GM18511 (cell line): Measurements from ENCODE around the gene C12orf50.
"Not testable (repeated sequence)": the region's sequence is repeated elsewhere in the genome, so short reads cannot be mapped to it uniquely, and the experiment has no call there.

Experiments
- ATAC-seq: cut with Tn5 transposase; IDR thresholded peaks from one replicate; pipeline ENCODE4 v1.9.1; 2021; ENCODE audit warnings: mild to moderate bottlenecking, moderate library complexity; ENCODE audit not compliant: unreplicated experiment

C12orf50 gene

GRCh38 chr12:87991483-87991882 is 37.7 kb downstream of the C12orf50 start:
- ATAC-seq, result no peak

- no peak for ATAC-seq
Measured at GRCh38 chr12:87988534-87988933, 40.7 kb downstream of the C12orf50 start.

DNA sequence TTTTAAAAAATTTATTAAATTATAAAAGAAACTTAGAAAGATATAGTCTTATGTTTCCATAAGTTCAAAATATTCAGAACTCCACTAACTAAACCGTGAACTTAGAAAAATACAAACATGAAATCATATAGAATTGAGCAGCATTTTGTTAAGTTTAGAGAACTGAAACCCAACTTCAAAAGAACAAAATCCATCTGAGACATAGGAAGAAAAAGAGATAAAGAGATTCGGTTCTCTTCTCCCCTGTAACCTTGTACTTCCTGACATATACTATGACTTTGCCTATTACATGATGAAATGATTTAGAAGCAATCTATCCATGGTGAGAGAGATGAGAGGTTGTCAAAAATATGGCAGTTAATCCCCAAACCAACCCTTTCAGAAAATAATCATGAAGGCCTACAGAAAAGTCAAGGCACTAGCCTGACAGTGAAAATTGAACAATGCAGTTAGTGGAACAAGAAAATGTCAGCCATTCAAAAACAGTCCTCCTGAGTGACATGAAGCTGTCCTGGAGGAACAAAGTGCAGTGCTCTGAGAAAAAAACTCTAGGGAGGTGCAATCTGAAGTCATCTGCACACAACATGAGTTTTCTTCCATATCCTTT is 44.0 kb downstream of the C12orf50 start:
- ATAC-seq, result no peak

DNA sequence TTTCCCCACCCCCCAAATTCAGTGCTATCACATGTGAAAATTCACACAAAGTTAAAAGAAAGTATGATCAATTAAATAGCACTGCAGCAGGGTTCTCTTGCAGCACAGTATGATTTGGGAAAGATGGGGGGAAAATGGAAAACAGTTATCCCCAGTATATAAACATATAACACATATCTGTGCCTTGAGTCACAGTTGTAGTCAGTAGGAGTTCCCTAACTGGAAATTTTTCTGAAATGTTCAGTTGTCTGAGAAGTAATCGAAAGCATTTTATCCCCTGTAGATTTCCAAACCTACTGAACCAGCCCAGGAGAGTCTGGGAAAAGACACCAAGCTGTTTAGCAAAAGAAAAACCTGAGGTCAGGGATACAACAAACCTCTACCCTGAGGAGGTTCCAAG is 47.0 kb downstream of the C12orf50 start:
- no peak for ATAC-seq

GRCh38 chr12:87981495-87981894 is 47.7 kb downstream of the C12orf50 start:
- ATAC-seq, result no peak

DNA sequence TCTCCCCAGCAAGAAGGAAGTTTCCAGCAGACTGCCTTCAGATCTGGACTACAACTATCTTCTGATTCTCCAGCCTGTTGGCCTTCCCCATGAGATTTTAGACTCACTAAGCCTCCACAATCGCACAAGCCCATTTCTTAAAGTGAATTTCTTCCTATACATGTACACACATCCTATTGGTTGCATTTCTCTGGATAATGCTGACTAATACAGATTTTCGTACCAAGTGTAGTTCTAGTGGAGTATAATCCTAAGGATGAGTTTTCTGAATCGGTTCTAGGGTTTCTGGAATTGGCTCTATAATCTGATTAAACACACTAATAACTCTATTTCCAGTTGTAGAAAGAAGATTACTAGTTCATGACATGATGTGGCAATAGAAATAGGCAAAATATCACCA is 53.3 kb downstream of the C12orf50 start:
- ATAC-seq, result no peak

DNA sequence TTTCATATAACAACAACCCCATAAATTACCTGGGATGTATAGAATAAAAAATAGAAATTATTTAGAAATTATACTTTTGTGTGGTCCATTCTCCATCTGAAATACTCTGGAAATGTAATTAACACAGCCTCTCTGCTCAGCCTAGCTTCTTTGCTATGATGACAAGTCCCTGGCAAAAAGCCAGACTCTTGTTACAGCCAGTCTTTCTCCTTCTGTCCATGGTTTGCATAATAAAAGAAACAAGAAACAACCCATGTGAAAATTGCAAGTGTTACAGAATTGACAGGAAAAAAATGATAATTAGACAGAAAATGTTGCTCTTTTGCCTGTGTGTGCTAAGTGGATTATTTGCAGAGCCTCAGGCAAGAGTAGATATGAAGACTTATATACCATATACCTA is 61.3 kb downstream of the C12orf50 start:
- no peak for ATAC-seq

DNA sequence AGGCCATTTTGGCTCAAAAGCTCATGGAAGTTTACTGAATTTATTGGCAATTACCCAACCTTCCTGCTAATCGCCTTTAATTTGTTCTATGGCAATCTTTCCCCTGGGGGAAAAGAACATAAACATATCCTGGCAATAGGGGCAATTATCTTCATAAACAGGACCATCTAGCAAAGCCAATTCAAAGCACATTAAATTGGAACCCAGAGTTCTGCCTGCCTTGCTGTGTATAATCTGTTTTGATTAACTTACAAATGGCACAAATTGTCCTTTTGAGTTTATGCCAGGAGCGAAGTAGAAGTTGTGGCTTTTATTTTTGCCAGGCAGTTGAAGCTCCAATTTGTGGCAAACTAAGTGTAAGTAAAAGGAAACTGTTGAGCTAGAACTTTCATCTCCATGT is 68.6 kb downstream of the C12orf50 start:
- no peak for ATAC-seq

DNA sequence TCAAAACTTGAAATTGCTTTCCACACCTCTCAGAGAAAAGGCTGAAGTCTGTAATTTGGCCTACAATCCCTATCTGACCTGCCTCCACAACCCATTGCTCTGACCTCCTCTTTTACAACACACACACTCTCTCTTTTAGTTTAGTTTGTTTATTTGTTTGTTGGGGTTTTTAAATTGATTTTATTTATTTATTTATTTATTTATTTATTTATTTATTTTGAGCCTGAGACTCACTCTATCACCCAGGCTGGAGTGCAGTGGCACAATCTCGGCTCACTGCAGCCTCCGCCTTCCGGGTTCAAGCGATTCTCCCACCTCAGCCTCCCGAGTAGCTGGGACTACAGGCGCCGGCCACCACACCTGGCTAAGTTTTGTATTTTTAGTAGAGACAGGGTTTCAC is 75.2 kb downstream of the C12orf50 start:
- not testable (repeated sequence) for ATAC-seq

DNA sequence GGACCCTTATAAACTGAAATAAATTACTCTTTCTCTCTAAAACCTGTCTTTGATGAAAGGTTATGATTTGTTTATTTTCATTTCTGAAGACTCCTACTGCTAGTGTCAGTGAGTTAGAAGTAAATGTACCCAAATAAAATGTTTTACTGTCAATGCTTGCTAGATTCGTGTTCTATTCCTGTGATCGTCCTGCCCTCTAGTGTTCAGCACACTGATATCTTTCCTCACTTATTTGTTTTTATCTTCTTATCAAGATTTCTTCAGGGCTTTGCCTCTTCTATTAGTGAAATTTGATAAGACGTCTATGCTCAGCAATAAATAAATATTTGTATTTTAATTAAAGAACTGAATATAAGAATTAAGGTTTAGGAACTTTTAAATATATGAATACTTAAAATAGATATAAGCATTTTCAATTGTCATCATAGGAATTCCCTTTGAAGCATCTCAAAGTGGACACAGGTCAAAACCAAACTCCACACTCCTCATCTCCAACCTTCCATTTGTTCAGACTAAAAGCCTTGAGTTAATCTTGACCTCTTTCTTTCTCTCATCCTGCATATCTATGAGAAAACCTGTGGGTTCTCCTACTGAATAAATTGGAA is 75.8 kb downstream of the C12orf50 start:
- ATAC-seq, result no peak

GRCh38 chr12:87952850-87953249 is 76.4 kb downstream of the C12orf50 start:
- no peak for ATAC-seq

- ATAC-seq, result no peak
Measured at GRCh38 chr12:87952223-87952622, 77.0 kb downstream of the C12orf50 start.

DNA sequence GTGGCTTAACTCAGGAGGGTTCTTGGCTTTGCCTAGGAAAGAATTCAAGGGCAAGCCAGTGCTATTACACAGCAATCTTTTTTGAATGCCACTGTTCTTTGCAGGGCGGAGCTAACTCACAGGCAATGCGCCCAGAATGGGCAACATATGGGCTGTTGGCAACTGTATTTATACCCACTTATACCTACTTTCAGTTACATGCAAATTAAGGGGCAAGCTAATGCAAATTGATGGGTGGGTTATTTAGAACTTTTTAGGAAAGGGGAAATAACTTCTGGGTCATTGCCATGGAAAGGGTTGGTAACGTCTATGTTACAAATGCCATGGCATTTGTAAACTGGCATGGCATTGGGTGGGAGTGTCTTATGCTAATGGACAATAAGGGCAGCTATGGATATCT is 85.4 kb downstream of the C12orf50 start:
- ATAC-seq, result no peak

DNA sequence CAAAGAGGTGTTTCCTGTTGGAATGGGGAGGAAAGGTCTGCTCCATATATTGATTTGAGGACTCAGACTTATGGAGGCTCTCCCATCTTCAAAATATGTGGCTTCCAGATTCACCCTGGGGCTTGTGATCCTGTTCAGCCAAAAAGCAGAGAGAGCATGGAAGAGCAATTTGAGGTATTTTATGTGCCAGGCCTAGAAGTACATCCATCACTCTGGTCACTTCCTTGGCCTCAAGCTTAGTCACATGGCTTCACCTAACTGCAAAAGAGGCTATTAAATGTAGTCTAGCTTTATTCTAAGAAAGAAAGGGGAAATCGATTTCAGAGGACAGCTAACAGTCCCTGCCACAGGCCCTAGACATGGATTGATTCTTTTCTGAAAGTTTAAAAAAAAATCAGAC is 86.2 kb downstream of the C12orf50 start:
- no peak for ATAC-seq

- ATAC-seq, result no peak
Measured at GRCh38 chr12:87939182-87939581, 90.0 kb downstream of the C12orf50 start.

DNA sequence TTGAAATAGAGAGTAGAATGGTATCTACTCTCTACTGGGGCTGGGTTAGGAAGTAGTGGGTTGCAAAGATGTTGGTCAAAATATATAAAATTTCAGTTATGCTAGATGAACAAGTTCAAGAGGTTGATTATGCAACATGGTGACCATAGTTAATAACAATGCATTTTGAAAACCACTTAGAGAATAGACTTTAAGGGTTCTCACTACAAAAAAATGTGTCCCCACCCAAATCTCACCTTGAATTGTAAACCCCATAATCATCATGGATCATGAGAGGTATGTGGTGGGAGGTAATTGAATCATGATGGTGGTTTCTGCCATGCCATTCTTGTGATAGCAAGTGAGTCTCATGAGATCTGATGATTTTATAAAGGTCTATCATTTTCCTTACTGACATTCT is 94.0 kb downstream of the C12orf50 start:
- no peak for ATAC-seq

GRCh38 chr12:87933991-87934390 is 95.2 kb downstream of the C12orf50 start:
- no peak for ATAC-seq

GRCh38 chr12:87931812-87932211 is 97.4 kb downstream of the C12orf50 start:
- no peak for ATAC-seq

- ATAC-seq, result no peak
Measured at GRCh38 chr12:87930627-87931026, 98.6 kb downstream of the C12orf50 start.
